Thyroid gland (tissue), 4 donors: ENCODE data around the gene FGD3.

Source experiments
- POLR2A ChIP-seq, 2 donors: fragments of 450-650 bp; IDR thresholded peaks; one replicate each; pipeline ENCODE4 v1.6.1; 2017; ENCODE audit warnings: antibody characterized with exemption in 2 of 2, mild to moderate bottlenecking in 2 of 2, moderate library complexity in 1 of 2
- TF ChIP-seq, protein P1 (sequence below), 6 experiments: fragments of 200-600 bp in 3 of 6; fragments of 450-650 bp in 3 of 6; sonication (generic) in 3 of 6; IDR thresholded peaks; one replicate each; pipeline ENCODE4 v1.5.1; 2016 to 2019; ENCODE audit warnings: antibody characterized with exemption in 6 of 6, mild to moderate bottlenecking in 2 of 6, inconsistent platforms in 1 of 6, moderate library complexity in 1 of 6

DNA sequence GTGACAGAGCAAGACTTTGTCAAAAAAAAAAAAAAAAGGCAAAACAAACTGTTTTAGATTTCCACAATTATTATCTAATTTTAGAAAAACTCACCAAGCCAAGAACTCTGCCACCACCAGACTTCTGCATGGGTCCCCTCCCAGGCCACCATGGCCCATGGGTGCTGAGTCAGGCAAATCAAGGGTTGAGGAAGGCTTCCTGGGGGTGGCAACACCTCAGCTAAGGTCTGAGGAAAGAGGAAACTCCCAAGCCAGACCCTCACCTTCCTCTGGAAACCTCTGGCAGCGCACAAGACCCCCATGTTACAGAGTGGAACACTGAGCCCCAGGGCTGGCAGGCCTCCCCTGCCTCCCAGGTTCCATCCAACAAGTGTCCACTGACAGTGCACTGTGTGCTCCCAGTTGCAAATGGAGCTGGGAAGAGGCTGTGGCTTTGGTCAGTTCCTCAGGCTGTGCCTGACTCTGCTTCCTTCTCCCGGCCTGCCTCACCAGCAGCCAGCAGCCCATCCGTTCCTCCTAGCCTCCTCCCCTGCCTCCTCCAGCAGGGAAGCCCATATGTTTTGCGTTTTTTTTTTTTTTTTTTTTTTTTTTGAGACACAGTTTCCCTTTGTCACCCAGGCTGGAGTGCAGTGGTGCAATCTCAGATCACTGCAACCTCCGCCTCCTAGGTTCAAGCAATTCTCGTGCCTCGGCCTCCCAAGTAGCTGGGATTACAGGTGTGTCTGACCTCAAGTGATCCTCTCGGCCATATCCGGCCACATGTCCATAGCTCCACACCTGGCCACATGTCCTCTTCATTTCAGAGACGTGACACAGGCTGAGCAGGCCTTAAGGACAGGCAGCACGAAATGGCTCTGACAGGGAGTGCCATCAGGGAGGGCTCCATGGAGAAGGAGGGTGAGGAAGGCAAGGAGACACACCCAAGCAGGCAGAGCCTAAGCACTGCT, 107.7 kb downstream of the FGD3 start:
- TF ChIP-seq, protein P1, sequence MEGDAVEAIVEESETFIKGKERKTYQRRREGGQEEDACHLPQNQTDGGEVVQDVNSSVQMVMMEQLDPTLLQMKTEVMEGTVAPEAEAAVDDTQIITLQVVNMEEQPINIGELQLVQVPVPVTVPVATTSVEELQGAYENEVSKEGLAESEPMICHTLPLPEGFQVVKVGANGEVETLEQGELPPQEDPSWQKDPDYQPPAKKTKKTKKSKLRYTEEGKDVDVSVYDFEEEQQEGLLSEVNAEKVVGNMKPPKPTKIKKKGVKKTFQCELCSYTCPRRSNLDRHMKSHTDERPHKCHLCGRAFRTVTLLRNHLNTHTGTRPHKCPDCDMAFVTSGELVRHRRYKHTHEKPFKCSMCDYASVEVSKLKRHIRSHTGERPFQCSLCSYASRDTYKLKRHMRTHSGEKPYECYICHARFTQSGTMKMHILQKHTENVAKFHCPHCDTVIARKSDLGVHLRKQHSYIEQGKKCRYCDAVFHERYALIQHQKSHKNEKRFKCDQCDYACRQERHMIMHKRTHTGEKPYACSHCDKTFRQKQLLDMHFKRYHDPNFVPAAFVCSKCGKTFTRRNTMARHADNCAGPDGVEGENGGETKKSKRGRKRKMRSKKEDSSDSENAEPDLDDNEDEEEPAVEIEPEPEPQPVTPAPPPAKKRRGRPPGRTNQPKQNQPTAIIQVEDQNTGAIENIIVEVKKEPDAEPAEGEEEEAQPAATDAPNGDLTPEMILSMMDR (IDR thresholded peaks at IDR 0.05) = no peak
- no peak for TF ChIP-seq POLR2A (IDR thresholded peaks at IDR 0.05)
